Measurements from ENCODE around the gene WRNIP1. TPM values are rescaled to one million over a fixed set of nuclear protein-coding genes. Genes with fewer than 3 reads are reported as not detected.

Gene WRNIP1
- total RNA-seq, 1 donor from 2014 or later = 50.1 TPM

DNA sequence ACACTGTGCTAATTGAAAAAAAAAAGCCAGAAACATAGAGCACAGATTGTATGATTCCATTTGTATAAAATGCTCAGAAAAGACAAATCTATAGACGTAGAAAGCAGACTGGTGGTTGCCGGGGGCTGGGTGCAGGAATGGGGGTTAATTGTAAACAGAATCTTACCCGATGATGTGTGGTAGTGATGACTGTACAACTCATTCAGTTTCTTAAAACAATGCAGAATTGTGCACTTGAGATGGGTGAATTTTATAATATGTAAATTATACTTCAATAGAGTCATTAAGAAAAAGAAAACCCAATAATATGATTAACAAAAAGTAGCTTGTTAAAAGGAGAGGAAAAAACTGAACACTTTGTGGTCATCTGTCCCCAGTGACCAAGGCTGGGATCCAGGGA lies 10.8 kb upstream of the WRNIP1 start:
- Histone ChIP-seq H3K4me3 (no peak overlapping the region), H3K27ac (no peak overlapping the region), H3K4me1 (peaks cover 10% of the 10 kb centered on the region), H3K36me3 (no peaks in the 10 kb centered on the region), H3K27me3 (no peaks in the 10 kb centered on the region), H3K9me3 (no peaks in the 10 kb centered on the region)
- TF ChIP-seq POLR2AphosphoS5 (IDR thresholded peaks at IDR 0.05; ENCODE audit: insufficient read depth in 1 of 2, low read depth in 1 of 2) (no peak), POLR2A (IDR thresholded peaks at IDR 0.05) (no peak)
- TF ChIP-seq, protein P1, sequence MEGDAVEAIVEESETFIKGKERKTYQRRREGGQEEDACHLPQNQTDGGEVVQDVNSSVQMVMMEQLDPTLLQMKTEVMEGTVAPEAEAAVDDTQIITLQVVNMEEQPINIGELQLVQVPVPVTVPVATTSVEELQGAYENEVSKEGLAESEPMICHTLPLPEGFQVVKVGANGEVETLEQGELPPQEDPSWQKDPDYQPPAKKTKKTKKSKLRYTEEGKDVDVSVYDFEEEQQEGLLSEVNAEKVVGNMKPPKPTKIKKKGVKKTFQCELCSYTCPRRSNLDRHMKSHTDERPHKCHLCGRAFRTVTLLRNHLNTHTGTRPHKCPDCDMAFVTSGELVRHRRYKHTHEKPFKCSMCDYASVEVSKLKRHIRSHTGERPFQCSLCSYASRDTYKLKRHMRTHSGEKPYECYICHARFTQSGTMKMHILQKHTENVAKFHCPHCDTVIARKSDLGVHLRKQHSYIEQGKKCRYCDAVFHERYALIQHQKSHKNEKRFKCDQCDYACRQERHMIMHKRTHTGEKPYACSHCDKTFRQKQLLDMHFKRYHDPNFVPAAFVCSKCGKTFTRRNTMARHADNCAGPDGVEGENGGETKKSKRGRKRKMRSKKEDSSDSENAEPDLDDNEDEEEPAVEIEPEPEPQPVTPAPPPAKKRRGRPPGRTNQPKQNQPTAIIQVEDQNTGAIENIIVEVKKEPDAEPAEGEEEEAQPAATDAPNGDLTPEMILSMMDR (IDR thresholded peaks at IDR 0.05) = no peak
- DNase-seq (ENCODE audit: extremely low spot score in 2 of 2) = no peak
- intact Hi-C loops (cut with DNase I) = no loop called here

DNA sequence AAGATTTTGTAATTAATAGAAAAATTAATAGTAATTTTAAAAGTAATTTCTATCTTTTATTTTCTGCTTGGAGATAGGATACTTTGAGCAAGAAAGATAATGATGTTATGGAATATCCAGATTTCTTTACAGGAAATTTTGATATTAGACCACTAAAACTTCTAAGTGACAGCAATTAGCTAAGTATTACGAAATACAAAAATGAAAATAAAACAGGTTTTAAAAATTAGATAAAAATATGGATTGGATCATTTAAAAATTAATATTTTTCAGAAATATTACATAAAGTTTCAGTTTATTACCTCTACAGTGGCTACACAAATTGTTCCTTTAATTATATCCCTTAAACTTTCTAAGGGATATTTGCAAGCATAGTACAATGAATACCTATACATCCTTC lies 10.3 kb upstream of the WRNIP1 start:
- Histone ChIP-seq H3K4me3 (no peak overlapping the region), H3K9me3 (no peaks in the 10 kb centered on the region), H3K36me3 (no peaks in the 10 kb centered on the region), H3K27ac (no peak overlapping the region), H3K4me1 (peaks cover 5% of the 10 kb centered on the region), H3K27me3 (no peaks in the 10 kb centered on the region)
- no peak for DNase-seq (ENCODE audit: extremely low spot score in 2 of 2)
- intact Hi-C loops (cut with DNase I) = no loop called here
- TF ChIP-seq, protein P1 (IDR thresholded peaks at IDR 0.05) = no peak
- TF ChIP-seq POLR2AphosphoS5 (IDR thresholded peaks at IDR 0.05; ENCODE audit: insufficient read depth in 1 of 2, low read depth in 1 of 2) (no peak), POLR2A (IDR thresholded peaks at IDR 0.05) (no peak)

DNA sequence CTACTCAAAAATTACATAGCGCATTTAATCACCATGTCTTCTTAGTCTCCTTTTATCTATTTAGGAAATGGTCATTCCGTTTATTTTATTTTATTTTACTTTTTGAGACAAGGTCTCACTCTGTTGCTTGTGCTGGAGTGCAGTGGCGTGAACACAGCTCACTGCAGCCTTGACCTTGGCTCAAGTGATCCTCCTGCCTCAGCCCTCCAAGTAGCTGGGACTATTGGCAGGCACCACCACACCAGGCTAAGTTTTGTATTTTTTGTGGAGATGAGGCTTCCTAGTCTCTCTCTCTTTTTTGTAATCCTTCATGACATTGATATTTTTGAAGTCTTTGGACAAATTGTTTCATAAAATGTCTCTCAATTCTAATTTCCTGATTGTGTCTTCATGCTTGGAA lies 9.7 kb upstream of the WRNIP1 start:
- no peak overlapping the region for H3K4me3 ChIP-seq
- H3K27ac ChIP-seq = no peak overlapping the region
- DNase-seq (ENCODE audit: extremely low spot score in 2 of 2) = no peak
- H3K27me3 ChIP-seq = no peaks in the 10 kb centered on the region
- TF ChIP-seq POLR2AphosphoS5 (IDR thresholded peaks at IDR 0.05; ENCODE audit: insufficient read depth in 1 of 2, low read depth in 1 of 2) (no peak), POLR2A (IDR thresholded peaks at IDR 0.05) (no peak)
- TF ChIP-seq, protein P1 (IDR thresholded peaks at IDR 0.05) = no peak
- no peaks in the 10 kb centered on the region for H3K9me3 ChIP-seq
- intact Hi-C loops (cut with DNase I) = no loop called here
- H3K36me3 ChIP-seq = no peaks in the 10 kb centered on the region
- no peaks in the 10 kb centered on the region for H3K4me1 ChIP-seq

DNA sequence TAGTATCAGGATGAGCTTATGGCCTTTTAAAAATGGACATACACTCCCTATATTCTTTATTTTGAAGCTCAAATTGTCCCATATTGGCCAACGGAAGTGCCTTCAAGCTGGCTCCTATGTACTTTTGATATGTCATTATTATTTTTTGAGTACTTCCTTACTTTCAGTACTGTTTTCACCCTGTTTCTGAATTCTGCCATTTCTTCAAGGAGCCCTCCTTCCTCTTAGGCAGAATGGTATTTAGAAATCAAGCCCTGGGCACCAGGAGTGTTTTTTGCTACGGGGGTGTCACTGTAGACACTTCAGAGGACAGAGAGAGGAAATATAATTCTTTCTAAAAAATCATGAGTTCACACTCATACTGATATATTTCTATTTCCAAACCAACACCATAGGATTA lies 9.0 kb upstream of the WRNIP1 start:
- H3K27me3 ChIP-seq = no peaks in the 10 kb centered on the region
- H3K27ac ChIP-seq = no peak overlapping the region
- H3K36me3 ChIP-seq = no peaks in the 10 kb centered on the region
- TF ChIP-seq POLR2A (IDR thresholded peaks at IDR 0.05) = no peak
- TF ChIP-seq POLR2AphosphoS5 (IDR thresholded peaks at IDR 0.05; ENCODE audit: insufficient read depth in 1 of 2, low read depth in 1 of 2) = no peak
- TF ChIP-seq, protein P1 (IDR thresholded peaks at IDR 0.05) = no peak
- H3K9me3 ChIP-seq = no peaks in the 10 kb centered on the region
- intact Hi-C loops (cut with DNase I) = no loop called here
- no peaks in the 10 kb centered on the region for H3K4me1 ChIP-seq
- H3K4me3 ChIP-seq = no peak overlapping the region
- DNase-seq (ENCODE audit: extremely low spot score in 2 of 2) = no peak

DNA sequence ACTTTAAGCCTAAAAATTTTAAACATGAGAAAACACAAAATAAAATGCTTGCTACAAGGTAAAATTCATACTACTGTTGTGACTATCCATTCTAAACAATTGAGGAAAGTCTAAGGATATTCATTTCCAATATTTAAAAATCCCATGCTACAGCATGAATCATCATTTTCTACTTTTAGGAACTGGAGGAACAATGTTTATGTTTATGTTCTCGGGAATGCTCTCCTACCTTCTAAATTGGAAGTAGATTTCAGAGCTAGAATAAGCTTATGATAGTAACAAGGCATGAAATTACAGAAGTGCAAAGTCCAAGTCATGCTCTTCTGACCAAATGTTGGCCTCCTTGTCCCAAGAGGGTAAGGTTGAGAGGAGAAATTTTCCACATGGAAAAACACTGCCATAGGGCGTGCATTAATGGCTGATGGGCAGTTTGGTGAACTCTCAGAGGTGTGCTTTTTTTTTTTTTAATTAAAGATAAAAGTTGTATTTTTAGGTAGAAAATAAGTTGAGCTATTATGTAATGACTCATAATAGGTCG lies 8.4 kb upstream of the WRNIP1 start:
- Histone ChIP-seq H3K27ac (no peak overlapping the region), H3K9me3 (no peaks in the 10 kb centered on the region), H3K4me1 (no peaks in the 10 kb centered on the region), H3K4me3 (no peak overlapping the region), H3K36me3 (no peaks in the 10 kb centered on the region), H3K27me3 (no peaks in the 10 kb centered on the region)
- DNase-seq (ENCODE audit: extremely low spot score in 2 of 2) = no peak
- intact Hi-C loops (cut with DNase I) = no loop called here
- TF ChIP-seq, protein P1 (IDR thresholded peaks at IDR 0.05) = no peak
- TF ChIP-seq POLR2AphosphoS5 (IDR thresholded peaks at IDR 0.05; ENCODE audit: insufficient read depth in 1 of 2, low read depth in 1 of 2) = no peak
- no peak for TF ChIP-seq POLR2A (IDR thresholded peaks at IDR 0.05)
